ENCODE results near the gene NAV1.
"Not testable (repeated sequence)": the region's sequence is repeated elsewhere in the genome, so short reads cannot be mapped to it uniquely, and the experiment has no call there.

NAV1 gene

GRCh38 chr1:201565024-201565730, 26.2 kb downstream of the NAV1 start:
- no peak for DNase-seq (ENCODE audit: low read depth)

GRCh38 chr1:201565771-201566528, 27.0 kb downstream of the NAV1 start:
- DNase-seq (ENCODE audit: low read depth), result no peak

- DNase-seq (ENCODE audit: low read depth), result no peak
Observed at GRCh38 chr1:201566529-201566823, 27.5 kb downstream of the NAV1 start.

GRCh38 chr1:201566933-201567801, 28.2 kb downstream of the NAV1 start:
- no peak for DNase-seq (ENCODE audit: low read depth)

- no peak for DNase-seq (ENCODE audit: low read depth)
Observed at GRCh38 chr1:201568265-201568664, 29.3 kb downstream of the NAV1 start.

GRCh38 chr1:201568859-201569294, 29.9 kb downstream of the NAV1 start:
- no peak for DNase-seq (ENCODE audit: low read depth)

- DNase-seq (ENCODE audit: low read depth), result no peak
Observed at GRCh38 chr1:201570181-201570885, 31.4 kb downstream of the NAV1 start.

GRCh38 chr1:201570886-201571624, 32.1 kb downstream of the NAV1 start:
- DNase-seq (ENCODE audit: low read depth), result no peak

- DNase-seq (ENCODE audit: low read depth), result no peak
Observed at GRCh38 chr1:201573030-201573429, 34.1 kb downstream of the NAV1 start.

GRCh38 chr1:201573923-201574322, 35.0 kb downstream of the NAV1 start:
- no peak for DNase-seq (ENCODE audit: low read depth)

GRCh38 chr1:201575912-201576311, 37.0 kb downstream of the NAV1 start:
- no peak for DNase-seq (ENCODE audit: low read depth)

GRCh38 chr1:201576914-201577313, 38.0 kb downstream of the NAV1 start:
- no peak for DNase-seq (ENCODE audit: low read depth)

- DNase-seq (ENCODE audit: low read depth), result no peak
Observed at GRCh38 chr1:201578008-201578888, 39.3 kb downstream of the NAV1 start.

- not testable (repeated sequence) for DNase-seq (ENCODE audit: low read depth)
Observed at GRCh38 chr1:201581371-201581770, 42.4 kb downstream of the NAV1 start.

GRCh38 chr1:201582705-201583442, 43.9 kb downstream of the NAV1 start:
- DNase-seq (ENCODE audit: low read depth), result no peak

GRCh38 chr1:201583663-201584062, 44.7 kb downstream of the NAV1 start:
- no peak for DNase-seq (ENCODE audit: low read depth)

- DNase-seq (ENCODE audit: low read depth), result no peak
Observed at GRCh38 chr1:201584471-201585092, 45.7 kb downstream of the NAV1 start.

- DNase-seq (ENCODE audit: low read depth), result no peak
Observed at GRCh38 chr1:201585093-201585483, 46.2 kb downstream of the NAV1 start.

GRCh38 chr1:201585901-201586300, 47.0 kb downstream of the NAV1 start:
- no peak for DNase-seq (ENCODE audit: low read depth)

All from T-helper 22 cell (primary cell).